ENCODE measurements around the gene NBPF20.
"Not testable (repeated sequence)": the region's sequence is repeated elsewhere in the genome, so short reads cannot be mapped to it uniquely, and the experiment has no call there.

Gene NBPF20

DNA sequence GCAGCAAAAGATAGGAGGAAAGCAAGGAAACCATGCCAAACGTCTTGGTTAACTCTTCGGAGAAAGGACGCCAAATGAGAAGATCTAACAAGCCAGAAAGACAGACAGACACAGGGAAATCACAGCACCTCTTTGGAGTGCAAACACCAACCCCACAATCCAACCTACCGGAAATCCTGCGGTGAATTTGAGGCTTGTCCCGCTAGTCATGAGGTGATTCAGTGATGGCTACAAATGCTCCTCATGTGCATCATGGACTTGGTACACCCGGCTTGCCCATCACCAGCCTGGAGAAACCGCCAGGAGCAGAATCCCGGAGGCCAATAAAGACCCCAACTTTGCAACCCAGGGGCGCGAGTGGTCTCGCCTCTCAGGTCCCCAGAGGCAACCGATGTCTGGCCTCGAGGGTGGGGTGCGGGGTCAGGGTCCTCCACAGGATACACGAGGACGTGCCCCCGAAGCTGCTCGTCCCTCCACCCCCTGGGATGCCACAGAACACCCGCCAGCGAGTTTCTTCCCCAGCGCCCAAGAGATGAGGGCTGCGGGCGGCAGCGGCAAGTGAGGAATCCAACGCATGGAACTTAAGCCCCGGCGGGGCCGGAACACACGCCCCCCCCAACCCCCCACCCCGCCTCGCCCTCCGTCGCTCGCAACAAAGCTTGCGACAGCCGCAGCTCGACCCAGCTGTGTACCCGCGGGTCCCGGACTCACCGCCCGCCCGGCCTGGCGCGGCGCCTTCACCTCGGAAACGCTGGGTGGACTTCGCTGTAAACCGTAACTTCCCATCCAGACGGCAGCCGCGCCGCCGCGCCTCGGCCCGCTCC is 579 bp downstream of the NBPF20 start:
- not testable (repeated sequence) for DNase-seq (ENCODE audit: low spot score)

DNA sequence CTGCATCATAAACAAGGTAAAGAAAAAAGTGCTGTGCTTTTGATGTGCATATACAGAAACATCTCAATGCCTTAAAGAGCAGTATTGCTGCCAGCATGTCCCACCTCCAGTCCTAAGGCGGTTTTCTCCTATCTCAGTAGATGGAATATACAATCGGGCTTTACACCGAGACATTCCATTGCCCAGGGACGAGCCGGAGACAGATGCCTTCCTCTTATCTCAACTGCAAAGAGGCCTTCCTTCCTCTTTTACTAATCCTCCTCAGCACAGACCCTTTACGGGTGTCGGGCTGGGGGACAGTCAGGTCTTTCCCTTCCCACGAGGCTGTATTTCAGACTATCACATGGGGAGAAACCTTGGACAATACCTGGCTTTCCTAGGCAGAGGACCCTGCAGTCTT is 10.3 kb downstream of the NBPF20 start:
- not testable (repeated sequence) for DNase-seq (ENCODE audit: low spot score)

DNA sequence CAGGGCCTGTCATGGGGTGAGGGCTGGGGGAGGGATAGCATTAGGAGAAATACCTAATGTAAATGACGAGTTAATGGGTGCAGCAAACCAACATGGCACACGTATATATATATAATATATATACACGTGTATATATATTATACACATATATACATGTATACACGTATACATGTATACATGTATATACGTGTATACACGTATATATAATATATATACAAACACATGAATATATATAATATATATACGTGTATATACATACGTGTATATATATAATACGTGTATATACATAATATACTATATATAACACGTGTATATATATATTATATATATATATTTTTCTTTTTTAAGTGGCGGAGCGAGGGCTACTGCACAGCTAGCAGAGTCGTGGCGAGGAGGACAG is 18.1 kb downstream of the NBPF20 start:
- not testable (repeated sequence) for DNase-seq (ENCODE audit: low spot score)

GRCh38 chr1:145404949-145405348 is 20.5 kb downstream of the NBPF20 start:
- DNase-seq (ENCODE audit: low spot score): not testable (repeated sequence)

GRCh38 chr1:145400701-145401100 is 24.7 kb downstream of the NBPF20 start:
- DNase-seq (ENCODE audit: low spot score): not testable (repeated sequence)

Data from iPS-NIHi11 (cell line).